ENCODE results near the gene CPSF3. TPM values are rescaled to one million over a fixed set of nuclear protein-coding genes. Genes with fewer than 3 reads are reported as not detected.

Gene CPSF3
- total and polyA plus RNA-seq, 2 of the 8 experiments (the other 6 are each of a cell fraction or from before 2014, with no cell fraction given): 44.5 to 93.3 TPM

GRCh38 chr2:9473308-9473984 is 50.0 kb downstream of the CPSF3 start:
- Histone ChIP-seq H3K4me3 (ENCODE audit: extremely low read depth in 1 of 4, insufficient read depth in 2 of 4, low read depth in 3 of 4, low read length in 4 of 4) (peak overlapping the region; percentile 20 to 64 (median 48)), H2BK15ac (ENCODE audit: low read length) (no peak overlapping the region), H3K4me1 (replicated peaks in 1 of 4; ENCODE audit: control insufficient read depth in 3 of 4, insufficient read depth in 4 of 4, low read length in 3 of 4) (peaks cover 0 to 4% (median 2%) of the 10 kb centered on the region in 4 experiments; a peak in 2 of 7 replicates), H2BK12ac (ENCODE audit: low read depth, low read length) (no peak overlapping the region), H3K56ac (replicated peaks; ENCODE audit: insufficient read length, low read depth, low read length) (no peak overlapping the region), H3K9ac (replicated peaks in 1 of 4; ENCODE audit: extremely low read depth in 1 of 4, low read depth in 3 of 4, low read length in 3 of 4) (no peak overlapping the region), H4K91ac (replicated peaks; ENCODE audit: insufficient read length, low read length) (no peak overlapping the region), H3K18ac (ENCODE audit: extremely low read depth, low read length) (no peak overlapping the region), H3K27me3 (replicated peaks in 1 of 4; ENCODE audit: control insufficient read depth in 3 of 4, extremely low read depth in 1 of 4, insufficient read depth in 3 of 4, low read length in 3 of 4) (peaks cover 0 to 2% (median 0%) of the 10 kb centered on the region in 4 experiments; a peak in 2 of 7 replicates), H3K36me3 (ENCODE audit: control insufficient read depth in 2 of 4, insufficient read depth in 4 of 4, low read length in 3 of 4) (peaks cover 5 to 26% (median 16%) of the 10 kb centered on the region in 4 experiments), H4K5ac (ENCODE audit: insufficient read length, low read depth, low read length) (no peak overlapping the region), H3K14ac (ENCODE audit: insufficient read length) (no peak overlapping the region), H3K79me2 (ENCODE audit: control insufficient read depth in 1 of 2, insufficient read depth in 2 of 2, low read length in 2 of 2) (no peaks in the 10 kb centered on the region), H2BK120ac (replicated peaks; ENCODE audit: low read depth, low read length) (no peak overlapping the region), H2BK20ac (ENCODE audit: low read length) (no peak overlapping the region), H3K4me2 (ENCODE audit: insufficient read depth in 1 of 2, low read depth in 2 of 2, low read length in 2 of 2) (peak overlapping the region; percentile 55 to 65), H3K4ac (replicated peaks; ENCODE audit: insufficient read length, low read depth, low read length) (no peak overlapping the region), H4K8ac (ENCODE audit: extremely low read depth, insufficient read depth, low read length) (peak overlapping the region; percentile 28; the same call in 1 of the 2 replicates), H4K20me1 (replicated peaks in 1 of 2; ENCODE audit: control insufficient read depth in 1 of 2, insufficient read depth in 2 of 2, low read length in 2 of 2) (no peaks in the 10 kb centered on the region), H2AFZ (ENCODE audit: low read length) (no peak overlapping the region), H3K79me1 (ENCODE audit: low read depth, low read length) (no peaks in the 10 kb centered on the region), H2BK5ac (ENCODE audit: low read depth, low read length) (0 out of 2 replicates have a peak overlapping the region, but pooled peaks have one; percentile 1), H2AK5ac (ENCODE audit: low read depth, low read length) (no peak overlapping the region), H3K23me2 (ENCODE audit: low read depth, low read length) (peaks cover 11% of the 10 kb centered on the region), H3K27ac (ENCODE audit: low read depth, low read length) (no peak overlapping the region), H3K9me3 (ENCODE audit: insufficient read depth in 2 of 2, low read depth in 1 of 2, low read length in 1 of 2) (peaks cover 5% of the 10 kb centered on the region in 2 experiments; a peak in 3 of 4 replicates), H3K23ac (ENCODE audit: insufficient read length) (no peak overlapping the region)
- peak; percentile 22 to 33 (median 30) for TF ChIP-seq CTCF (IDR thresholded peaks at IDR 0.05; ENCODE audit: control extremely low read depth in 1 of 3, insufficient read depth in 1 of 3, low read depth in 1 of 3, low read length in 3 of 3)
- peak in 1 of 2 experiments; percentile 34; a peak in 1 of 4 replicates for TF ChIP-seq RAD21 (IDR thresholded peaks at IDR 0.05 in 1 of 2, conservative IDR thresholded peaks at IDR 0.05 in 1 of 2; ENCODE audit: low read depth in 2 of 2, low read length in 2 of 2)
- TF ChIP-seq POLR2A (IDR thresholded peaks at IDR 0.05; ENCODE audit: control extremely low read depth in 1 of 2, low read depth in 2 of 2, low read length in 2 of 2): 0 out of 3 replicates have a peak, but pooled peaks of 1 of the 2 experiments have one; percentile 47
- no peak for TF ChIP-seq CREB1 (IDR thresholded peaks at IDR 0.05)
- ChIA-PET POLR2A (ENCODE audit: partially characterized antibody) (interaction anchor here (0.6 to 2.9 kb wide), 5 partner anchors 9 to 157 kb away, joined by 3 to 12 read pairs (median 5); partner anchors contain the start of genes ADAM17 and YWHAQ), CTCF (ENCODE audit: partially characterized antibody) (interaction anchor here (0.7 to 1.7 kb wide), 7 partner anchors 296 to 584 kb away, joined by 3 to 6 read pairs (median 3); no protein-coding TSS in a partner anchor)
- FAIRE-seq (no peak), DNase-seq (ENCODE audit: low read depth in 1 of 2, low spot score in 2 of 2) (peak; percentile 36 to 69)
- WGBS, 2 experiments (ENCODE audit: extremely low coverage in 1 of 2, insufficient coverage in 1 of 2, insufficient read length in 1 of 2, insufficient replicate concordance in 2 of 2, low coverage in 1 of 2, low lambda C conversion rate in 2 of 2, missing lambda C conversion rate in 1 of 2): 59% methylated on average over 24 of the region's 24 CpGs; no CpG with 5 or more reads in 1 of the 2 experiments
